Measurements from ENCODE around the gene AKAP13.

The AKAP13 gene

GRCh38 chr15:85725019-85725418 is 344.6 kb downstream of the AKAP13 start:
- TF ChIP-seq CTCF (conservative IDR thresholded peaks at IDR 0.05): no peak
- no peak for TF ChIP-seq ZFX (IDR thresholded peaks at IDR 0.05)
- H3K27ac ChIP-seq: no peak overlapping the region

GRCh38 chr15:85725564-85725963 is 345.2 kb downstream of the AKAP13 start:
- H3K27ac ChIP-seq: no peak overlapping the region
- TF ChIP-seq CTCF (conservative IDR thresholded peaks at IDR 0.05) (no peak), ZFX (IDR thresholded peaks at IDR 0.05) (no peak)

GRCh38 chr15:85726454-85726853 is 346.1 kb downstream of the AKAP13 start:
- TF ChIP-seq ZFX (IDR thresholded peaks at IDR 0.05) (no peak), CTCF (conservative IDR thresholded peaks at IDR 0.05) (no peak)
- no peak overlapping the region for H3K27ac ChIP-seq

GRCh38 chr15:85727068-85727467 is 346.7 kb downstream of the AKAP13 start:
- no peak overlapping the region for H3K27ac ChIP-seq

GRCh38 chr15:85730001-85730820 is 349.8 kb downstream of the AKAP13 start:
- TF ChIP-seq ZFX (IDR thresholded peaks at IDR 0.05) (no peak), CTCF (conservative IDR thresholded peaks at IDR 0.05) (peak; percentile 85)
- no peak overlapping the region for H3K27ac ChIP-seq

More at GRCh38 chr15:85727068-85727467, 346.7 kb downstream of the AKAP13 start:
- TF ChIP-seq ZFX (IDR thresholded peaks at IDR 0.05) (no peak), CTCF (conservative IDR thresholded peaks at IDR 0.05) (no peak)

GRCh38 chr15:85733416-85733815 is 353.0 kb downstream of the AKAP13 start:
- H3K27ac ChIP-seq: no peak overlapping the region
- TF ChIP-seq CTCF (conservative IDR thresholded peaks at IDR 0.05) (no peak), ZFX (IDR thresholded peaks at IDR 0.05) (no peak)

- TF ChIP-seq ZFX (IDR thresholded peaks at IDR 0.05) (no peak), CTCF (conservative IDR thresholded peaks at IDR 0.05) (no peak)
- H3K27ac ChIP-seq: no peak overlapping the region
These were observed 356.7 kb downstream of the AKAP13 start for GRCh38 chr15:85737061-85737460.

All from C4-2B (cell line).